NCI-H748 (cell line): ENCODE measurements around the gene BCL6B.

Source experiments
- DNase-seq: peaks from one replicate; lab custom pipeline; 2025; ENCODE audit not compliant: unreplicated experiment; lab: John Stamatoyannopoulos, UW

BCL6B gene

GRCh38 chr17:7056386-7056785, 33.5 kb downstream of the BCL6B start:
- no peak for DNase-seq

GRCh38 chr17:7058831-7059447, 36.1 kb downstream of the BCL6B start:
- DNase-seq = no peak

GRCh38 chr17:7060165-7060891, 37.5 kb downstream of the BCL6B start:
- DNase-seq = peak; percentile 27

- DNase-seq = no peak
These were observed 40.8 kb downstream of the BCL6B start for GRCh38 chr17:7063518-7064094.

- DNase-seq = no peak
These were observed 41.4 kb downstream of the BCL6B start for GRCh38 chr17:7064261-7064660.

- DNase-seq = no peak
These were observed 44.3 kb downstream of the BCL6B start for GRCh38 chr17:7067198-7067597.

GRCh38 chr17:7068268-7068667, 45.4 kb downstream of the BCL6B start:
- DNase-seq = no peak

GRCh38 chr17:7070712-7071111, 47.9 kb downstream of the BCL6B start:
- no peak for DNase-seq

GRCh38 chr17:7072406-7072805, 49.6 kb downstream of the BCL6B start:
- no peak for DNase-seq

GRCh38 chr17:7074931-7075330, 52.1 kb downstream of the BCL6B start:
- no peak for DNase-seq

- no peak for DNase-seq
These were observed 55.2 kb downstream of the BCL6B start for GRCh38 chr17:7077911-7078546.

- no peak for DNase-seq
These were observed 55.9 kb downstream of the BCL6B start for GRCh38 chr17:7078711-7079110.
